Mammary epithelial cell (primary cell): ENCODE data around the gene TCP11.
"Not testable (repeated sequence)": the region's sequence is repeated elsewhere in the genome, so short reads cannot be mapped to it uniquely, and the experiment has no call there.

Experiments used
- EZH2 ChIP-seq: IDR thresholded peaks from 2 replicates; pipeline ENCODE4 v1.6.1; 2012; ENCODE audit warnings: low read length, inconsistent platforms, borderline replicate concordance
- TF ChIP-seq, protein P1 (sequence below), 2 donors: IDR thresholded peaks in 1 of 2; conservative IDR thresholded peaks in 1 of 2; 2 replicates each; pipeline ENCODE4 v1.5.1; 2011 to 2012; ENCODE audit warnings: inconsistent platforms in 2 of 2, low read length in 2 of 2, mild to moderate bottlenecking in 2 of 2, control low read depth in 1 of 2, low read depth in 1 of 2; ENCODE audit not compliant: insufficient read depth in 1 of 2; ENCODE audit errors: extremely low read depth in 1 of 2

- TF ChIP-seq, protein P1, sequence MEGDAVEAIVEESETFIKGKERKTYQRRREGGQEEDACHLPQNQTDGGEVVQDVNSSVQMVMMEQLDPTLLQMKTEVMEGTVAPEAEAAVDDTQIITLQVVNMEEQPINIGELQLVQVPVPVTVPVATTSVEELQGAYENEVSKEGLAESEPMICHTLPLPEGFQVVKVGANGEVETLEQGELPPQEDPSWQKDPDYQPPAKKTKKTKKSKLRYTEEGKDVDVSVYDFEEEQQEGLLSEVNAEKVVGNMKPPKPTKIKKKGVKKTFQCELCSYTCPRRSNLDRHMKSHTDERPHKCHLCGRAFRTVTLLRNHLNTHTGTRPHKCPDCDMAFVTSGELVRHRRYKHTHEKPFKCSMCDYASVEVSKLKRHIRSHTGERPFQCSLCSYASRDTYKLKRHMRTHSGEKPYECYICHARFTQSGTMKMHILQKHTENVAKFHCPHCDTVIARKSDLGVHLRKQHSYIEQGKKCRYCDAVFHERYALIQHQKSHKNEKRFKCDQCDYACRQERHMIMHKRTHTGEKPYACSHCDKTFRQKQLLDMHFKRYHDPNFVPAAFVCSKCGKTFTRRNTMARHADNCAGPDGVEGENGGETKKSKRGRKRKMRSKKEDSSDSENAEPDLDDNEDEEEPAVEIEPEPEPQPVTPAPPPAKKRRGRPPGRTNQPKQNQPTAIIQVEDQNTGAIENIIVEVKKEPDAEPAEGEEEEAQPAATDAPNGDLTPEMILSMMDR (conservative IDR thresholded peaks at IDR 0.05 in 1 of 2, IDR thresholded peaks at IDR 0.05 in 1 of 2; ENCODE audit: extremely low read depth in 1 of 2, insufficient read depth in 1 of 2, low read depth in 1 of 2, low read length in 2 of 2) = not testable (repeated sequence)
- not testable (repeated sequence) for TF ChIP-seq EZH2
Measured at GRCh38 chr6:35106061-35106460, 35.1 kb downstream of the TCP11 start.
